Sigmoid colon (tissue), 7 donors: ENCODE measurements around the gene ESRRA. TPM values are rescaled to one million over a fixed set of nuclear protein-coding genes. Genes with fewer than 3 reads are reported as not detected.
A peak's percentile ranks its signal among the peaks of the same experiment; 100 is the strongest.
"Not testable (repeated sequence)": the region's sequence is repeated elsewhere in the genome, so short reads cannot be mapped to it uniquely, and the experiment has no call there.

Experiments
- DNase-seq: peaks from one replicate; pipeline ENCODE4 v3.0.0-alpha.2; 2019
- H3K27ac ChIP-seq, 4 donors: fragments of 200-600 bp; sonication (generic); one replicate each; pipeline ENCODE4 v1.5.1; 2016 to 2019; ENCODE audit warnings: mild to moderate bottlenecking in 1 of 4
- H3K27me3 ChIP-seq, 3 donors: fragments of 200-600 bp; sonication (generic); one replicate each; pipeline ENCODE4 v1.5.1; 2019; ENCODE audit warnings: mild to moderate bottlenecking in 1 of 3
- H3K36me3 ChIP-seq, 4 donors: fragments of 200-600 bp; sonication (generic); one replicate each; pipeline ENCODE4 v1.5.1; 2016 to 2019
- H3K4me1 ChIP-seq, 4 donors: fragments of 200-600 bp; sonication (generic); one replicate each; pipeline ENCODE4 v1.5.1; 2017 to 2019
- H3K4me3 ChIP-seq, 4 donors: fragments of 200-600 bp; sonication (generic); one replicate each; pipeline ENCODE4 v1.5.1; 2017 to 2019; ENCODE audit warnings: mild to moderate bottlenecking in 2 of 4, moderate library complexity in 1 of 4
- H3K9me3 ChIP-seq, 4 donors: fragments of 200-600 bp in 3 of 4; sonication (generic) in 3 of 4; one replicate each; pipeline versions ENCODE4 v1.5.1 to v1.6.1; 2013 to 2019
- EP300 ChIP-seq, 4 donors: sonication (generic); formaldehyde crosslinking; IDR thresholded peaks; one replicate each; pipeline ENCODE4 v1.6.1; 2017; ENCODE audit warnings: antibody characterized with exemption in 4 of 4
- POLR2A ChIP-seq, 2 donors: fragments of 450-650 bp; IDR thresholded peaks; one replicate each; pipeline ENCODE4 v1.6.1; 2016; ENCODE audit warnings: antibody characterized with exemption in 2 of 2, mild to moderate bottlenecking in 2 of 2, moderate library complexity in 2 of 2
- POLR2AphosphoS5 ChIP-seq, 4 donors: sonication (generic); formaldehyde crosslinking; IDR thresholded peaks; one replicate each; pipeline ENCODE4 v1.6.1; 2017; ENCODE audit warnings: antibody characterized with exemption in 4 of 4
- WGBS, 2 donors: extraction: QIAGEN DNeasy Blood & Tissue Kit; methylation state at CpG; one replicate each; pipeline ENCODE4 v1.1.7; 2013; 5-methylcytosine and 5-hydroxymethylcytosine counted together
- intact Hi-C: fragments of 100-400 bp; cut with DNase I; formaldehyde crosslinking; loops from one replicate; pipeline ENCODE4 v1.15.1; 2023
- polyA plus RNA-seq, 3 donors: library from polyadenylated mRNA; stranded (reverse); fragments of 200-250 nt; gene quantifications; one replicate each; pipeline ENCODE4 v1.2.3, GENCODE V29; 2013
- total RNA-seq, 4 donors: library from RNA; depleted of rRNA; stranded (reverse); fragments of >200 nt; gene quantifications; one replicate each; pipeline ENCODE4 v1.1.0, GENCODE V29; 2016
- TF ChIP-seq, protein P1 (sequence below), 4 experiments: fragments of 450-650 bp in 3 of 4; fragments of 200-600 bp in 1 of 4; IDR thresholded peaks; one replicate each; pipeline ENCODE4 v1.5.1; 2016 to 2019; ENCODE audit warnings: antibody characterized with exemption in 4 of 4, mild to moderate bottlenecking in 3 of 4, moderate library complexity in 2 of 4
- donor health status: healthy with polysubstance abuse.
- donor health status: Bipolar disorder and iron deficiency.
- donor health status: healthy.

Gene ESRRA
- total and polyA plus RNA-seq, 7 donors = 39.9 to 244 (median 48.7) TPM

- DNase-seq = peak; percentile 85
- Histone ChIP-seq H3K4me3 (peak overlapping the region; percentile 68 to 91 (median 84)), H3K27me3 (peaks cover 0 to 26% (median 11%) of the 10 kb centered on the region in 3 donors), H3K36me3 (no peaks in the 10 kb centered on the region), H3K27ac (peak overlapping the region; percentile 87 to 97 (median 96)), H3K4me1 (peaks cover 0 to 33% (median 28%) of the 10 kb centered on the region in 4 donors), H3K9me3 (no peaks in the 10 kb centered on the region)
- 1% methylated on average over 71 of the region's 71 CpGs for WGBS, 2 donors
- intact Hi-C loops = no loop called here
- TF ChIP-seq POLR2AphosphoS5 (IDR thresholded peaks at IDR 0.05) (no peak), EP300 (IDR thresholded peaks at IDR 0.05) (no peak), POLR2A (IDR thresholded peaks at IDR 0.05) (no peak)
- TF ChIP-seq, protein P1, sequence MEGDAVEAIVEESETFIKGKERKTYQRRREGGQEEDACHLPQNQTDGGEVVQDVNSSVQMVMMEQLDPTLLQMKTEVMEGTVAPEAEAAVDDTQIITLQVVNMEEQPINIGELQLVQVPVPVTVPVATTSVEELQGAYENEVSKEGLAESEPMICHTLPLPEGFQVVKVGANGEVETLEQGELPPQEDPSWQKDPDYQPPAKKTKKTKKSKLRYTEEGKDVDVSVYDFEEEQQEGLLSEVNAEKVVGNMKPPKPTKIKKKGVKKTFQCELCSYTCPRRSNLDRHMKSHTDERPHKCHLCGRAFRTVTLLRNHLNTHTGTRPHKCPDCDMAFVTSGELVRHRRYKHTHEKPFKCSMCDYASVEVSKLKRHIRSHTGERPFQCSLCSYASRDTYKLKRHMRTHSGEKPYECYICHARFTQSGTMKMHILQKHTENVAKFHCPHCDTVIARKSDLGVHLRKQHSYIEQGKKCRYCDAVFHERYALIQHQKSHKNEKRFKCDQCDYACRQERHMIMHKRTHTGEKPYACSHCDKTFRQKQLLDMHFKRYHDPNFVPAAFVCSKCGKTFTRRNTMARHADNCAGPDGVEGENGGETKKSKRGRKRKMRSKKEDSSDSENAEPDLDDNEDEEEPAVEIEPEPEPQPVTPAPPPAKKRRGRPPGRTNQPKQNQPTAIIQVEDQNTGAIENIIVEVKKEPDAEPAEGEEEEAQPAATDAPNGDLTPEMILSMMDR (IDR thresholded peaks at IDR 0.05) = no peak
Observed at GRCh38 chr11:64305691-64306562, 603 bp downstream of the ESRRA start.

- Histone ChIP-seq H3K36me3 (no peaks in the 10 kb centered on the region), H3K27me3 (peaks cover 0 to 20% (median 8%) of the 10 kb centered on the region in 3 donors), H3K9me3 (no peaks in the 10 kb centered on the region), H3K27ac (peak overlapping the region; percentile 87 to 97 (median 96)), H3K4me1 (peaks cover 0 to 31% (median 24%) of the 10 kb centered on the region in 4 donors), H3K4me3 (peak overlapping the region; percentile 68 to 91 (median 84))
- intact Hi-C loops = no loop called here
- TF ChIP-seq EP300 (IDR thresholded peaks at IDR 0.05) (no peak), POLR2A (IDR thresholded peaks at IDR 0.05) (no peak), POLR2AphosphoS5 (IDR thresholded peaks at IDR 0.05) (no peak)
- TF ChIP-seq, protein P1 (IDR thresholded peaks at IDR 0.05) = no peak
- no peak for DNase-seq
- WGBS, 2 donors = 6 to 22% methylated on average over 9 of the region's 9 CpGs
Observed at GRCh38 chr11:64306563-64306875, 1.2 kb downstream of the ESRRA start.

DNA sequence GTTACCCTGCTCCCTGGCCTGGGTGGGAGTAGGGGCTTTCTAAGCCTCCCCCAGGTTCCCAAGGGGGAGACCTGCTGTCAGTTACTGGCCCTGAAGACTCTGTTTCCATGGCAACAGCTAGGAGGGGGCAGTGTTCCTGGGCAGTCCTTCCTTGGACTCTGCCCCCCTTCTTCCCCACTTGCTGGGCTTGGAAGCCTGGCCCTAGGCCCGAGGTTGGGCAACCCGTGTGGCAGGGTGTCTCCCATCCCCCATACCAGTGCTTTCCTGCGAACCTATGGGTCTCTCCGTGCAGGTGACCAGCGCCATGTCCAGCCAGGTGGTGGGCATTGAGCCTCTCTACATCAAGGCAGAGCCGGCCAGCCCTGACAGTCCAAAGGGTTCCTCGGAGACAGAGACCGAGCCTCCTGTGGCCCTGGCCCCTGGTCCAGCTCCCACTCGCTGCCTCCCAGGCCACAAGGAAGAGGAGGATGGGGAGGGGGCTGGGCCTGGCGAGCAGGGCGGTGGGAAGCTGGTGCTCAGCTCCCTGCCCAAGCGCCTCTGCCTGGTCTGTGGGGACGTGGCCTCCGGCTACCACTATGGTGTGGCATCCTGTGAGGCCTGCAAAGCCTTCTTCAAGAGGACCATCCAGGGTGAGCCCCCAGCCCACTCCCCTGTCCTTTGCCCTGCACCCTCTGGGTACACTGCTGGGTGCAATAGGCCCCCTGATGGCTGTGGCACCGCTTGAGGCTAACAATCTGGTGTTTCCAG, 1.7 kb downstream of the ESRRA start:
- Histone ChIP-seq H3K4me1 (peaks cover 0 to 31% (median 24%) of the 10 kb centered on the region in 4 donors), H3K27ac (peak overlapping the region; percentile 87 to 97 (median 96)), H3K9me3 (no peaks in the 10 kb centered on the region), H3K4me3 (peak overlapping the region in 3 of 4 donors; percentile 80 to 91 (median 89)), H3K27me3 (peaks cover 0 to 15% (median 3%) of the 10 kb centered on the region in 3 donors), H3K36me3 (no peaks in the 10 kb centered on the region)
- intact Hi-C loops = no loop called here
- peak; percentile 81 for DNase-seq
- 38 to 80% methylated on average over 15 of the region's 15 CpGs for WGBS, 2 donors
- TF ChIP-seq EP300 (IDR thresholded peaks at IDR 0.05) (no peak), POLR2A (IDR thresholded peaks at IDR 0.05) (no peak), POLR2AphosphoS5 (IDR thresholded peaks at IDR 0.05) (no peak)
- TF ChIP-seq, protein P1 (IDR thresholded peaks at IDR 0.05) = no peak

GRCh38 chr11:64307795-64308194, 2.5 kb downstream of the ESRRA start:
- peak overlapping the region in 1 of 4 donors; percentile 97 for H3K27ac ChIP-seq
- intact Hi-C loops, H3K36me3 ChIP-seq, DNase-seq, H3K4me3 ChIP-seq, H3K27me3 ChIP-seq, H3K9me3 ChIP-seq: not testable (repeated sequence)
- H3K4me1 ChIP-seq = peaks cover 0 to 31% (median 24%) of the 10 kb centered on the region in 4 donors
- WGBS, 2 donors = 39 to 88% methylated on average over 5 of the region's 5 CpGs

GRCh38 chr11:64312947-64313346, 7.6 kb downstream of the ESRRA start:
- H3K27ac ChIP-seq = peak overlapping the region in 3 of 4 donors; percentile 41 to 63 (median 47)
- 89 to 90% methylated on average over 10 of the region's 10 CpGs for WGBS, 2 donors

More at GRCh38 chr11:64312947-64313346, 7.6 kb downstream of the ESRRA start:
- DNase-seq = no peak
- no peak overlapping the region for H3K4me3 ChIP-seq
- peaks cover 10 to 27% (median 17%) of the 10 kb centered on the region in 4 donors for H3K36me3 ChIP-seq
- TF ChIP-seq, protein P1 (IDR thresholded peaks at IDR 0.05) = no peak
- no peak for TF ChIP-seq EP300 (IDR thresholded peaks at IDR 0.05)
- no peaks in the 10 kb centered on the region for H3K27me3 ChIP-seq
- peaks cover 0 to 11% (median 9%) of the 10 kb centered on the region in 4 donors for H3K4me1 ChIP-seq
- no peaks in the 10 kb centered on the region for H3K9me3 ChIP-seq
- intact Hi-C loops = no loop called here
